ENCODE results near the gene DROSHA. TPM values are rescaled to one million over a fixed set of nuclear protein-coding genes. Genes with fewer than 3 reads are reported as not detected.
"Not testable (repeated sequence)": the region's sequence is repeated elsewhere in the genome, so short reads cannot be mapped to it uniquely, and the experiment has no call there.

Gene DROSHA
- polyA plus RNA-seq, 1 donor = 115 TPM

GRCh38 chr5:31421806-31422586 lies 109.9 kb downstream of the DROSHA start:
- no peak for DNase-seq

- DNase-seq = no peak
Measured at GRCh38 chr5:31417512-31417911, 114.4 kb downstream of the DROSHA start.

- no peak for DNase-seq
Measured at GRCh38 chr5:31416547-31416946, 115.3 kb downstream of the DROSHA start.

- DNase-seq = no peak
Measured at GRCh38 chr5:31415960-31416359, 115.9 kb downstream of the DROSHA start.

- DNase-seq = no peak
Measured at GRCh38 chr5:31415009-31415923, 116.6 kb downstream of the DROSHA start.

- no peak for DNase-seq
Measured at GRCh38 chr5:31413030-31413812, 118.7 kb downstream of the DROSHA start.

GRCh38 chr5:31412324-31412723 lies 119.6 kb downstream of the DROSHA start:
- DNase-seq = peak; percentile 43

- DNase-seq = no peak
Measured at GRCh38 chr5:31410089-31410488, 121.8 kb downstream of the DROSHA start.

DNA sequence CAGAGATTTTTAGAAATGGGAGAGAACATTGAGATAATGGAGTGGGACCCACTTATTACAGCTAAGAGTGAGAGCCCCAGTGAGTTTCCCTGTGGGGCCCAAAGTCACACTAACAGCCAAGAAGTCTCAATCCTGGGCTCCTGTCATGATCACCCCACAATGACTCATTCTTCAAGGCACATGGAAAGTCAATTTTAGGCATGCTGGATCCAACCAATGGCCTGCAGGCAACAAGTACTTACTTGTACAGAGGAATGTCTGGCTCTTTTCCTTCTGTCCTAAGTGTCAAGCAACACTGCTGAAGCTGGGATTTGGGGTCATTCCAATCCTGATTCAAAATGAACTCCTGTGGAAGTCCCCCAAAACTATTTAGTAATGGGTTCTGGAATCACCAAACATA lies 123.1 kb downstream of the DROSHA start:
- DNase-seq = no peak

DNA sequence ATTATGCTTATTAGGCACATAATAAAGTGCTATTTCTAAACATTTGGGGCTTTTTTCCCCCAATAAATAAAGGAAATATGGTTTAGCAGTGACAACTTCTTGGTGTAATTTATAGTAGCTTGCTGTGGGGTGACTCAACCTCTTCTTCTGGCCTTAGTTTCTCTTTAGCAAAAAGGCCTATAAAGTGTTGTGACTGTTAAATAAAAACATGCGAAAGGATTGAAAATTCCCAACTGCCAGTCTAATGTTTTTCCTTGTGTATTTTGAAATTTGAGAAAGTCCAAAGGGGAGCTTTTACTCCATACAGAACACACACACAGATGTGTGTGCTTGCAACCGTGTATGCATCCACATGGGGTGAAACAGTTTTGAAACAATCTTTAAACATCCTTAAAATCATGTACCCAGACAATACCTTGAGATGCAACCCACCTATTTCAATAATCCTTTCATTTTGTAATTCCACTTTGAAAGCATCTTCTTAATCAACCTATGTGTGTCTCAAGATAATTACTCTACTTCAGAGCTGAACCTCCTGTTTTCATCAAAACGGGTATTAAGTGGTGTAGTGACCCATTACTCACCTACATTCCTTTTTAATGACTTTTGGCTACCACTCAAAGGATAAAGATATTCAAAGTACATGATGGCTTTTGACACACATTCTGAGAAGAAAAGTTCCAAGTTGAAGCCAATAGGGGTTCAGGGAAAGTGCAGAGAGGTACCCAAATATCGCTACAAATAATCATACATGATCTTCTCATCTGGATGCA lies 123.8 kb downstream of the DROSHA start:
- DNase-seq = no peak

- no peak for DNase-seq
Measured at GRCh38 chr5:31404325-31404724, 127.6 kb downstream of the DROSHA start.

DNA sequence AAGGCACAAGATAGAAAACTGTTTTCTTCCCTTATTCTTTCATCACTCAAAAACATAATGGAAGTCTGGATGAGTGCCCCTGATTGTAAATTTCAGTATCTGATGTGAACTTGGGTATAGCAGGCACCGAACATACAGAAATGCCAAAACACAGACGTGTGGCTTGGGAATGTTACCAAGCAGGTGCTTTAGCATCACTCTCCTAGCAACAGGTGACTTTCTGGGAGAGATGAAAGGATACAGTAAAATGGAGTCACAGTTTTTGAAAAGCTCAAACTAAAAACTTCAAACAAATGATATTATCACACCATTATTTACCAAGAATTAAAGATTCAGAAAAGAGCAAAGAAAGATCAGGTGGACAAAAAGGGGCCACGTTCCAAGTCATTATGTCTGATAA lies 130.2 kb downstream of the DROSHA start:
- no peak for DNase-seq

DNA sequence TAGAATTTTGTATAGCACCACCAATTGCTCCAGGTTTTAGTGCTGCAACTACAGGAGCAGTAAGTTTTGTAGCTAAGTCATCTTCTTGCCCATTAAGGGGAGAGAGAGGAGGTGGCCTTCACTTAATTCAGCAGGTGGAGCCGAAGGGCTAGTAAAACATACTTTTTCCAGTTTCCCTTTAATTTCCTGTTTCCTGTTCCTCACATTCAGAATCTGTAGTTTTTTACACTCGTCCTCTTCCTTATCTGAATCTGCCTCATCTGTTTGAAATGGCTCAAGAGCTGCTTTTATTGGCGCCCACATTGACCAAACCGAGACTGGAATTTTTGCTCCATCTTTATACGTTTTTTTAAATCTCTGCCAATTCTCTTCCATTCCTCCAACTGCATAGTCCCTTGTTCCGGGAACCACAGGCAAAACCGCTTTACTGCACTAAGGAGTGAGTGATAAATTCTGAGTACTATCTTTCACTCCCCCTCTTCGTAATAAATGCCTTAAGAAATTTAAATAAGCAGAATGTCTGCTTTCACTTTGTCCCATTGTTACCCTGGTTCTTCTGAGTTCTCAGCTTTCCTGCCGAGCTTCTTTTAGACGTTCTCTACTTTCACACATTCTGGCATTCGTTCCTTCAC lies 133.9 kb downstream of the DROSHA start:
- no peak for DNase-seq

DNA sequence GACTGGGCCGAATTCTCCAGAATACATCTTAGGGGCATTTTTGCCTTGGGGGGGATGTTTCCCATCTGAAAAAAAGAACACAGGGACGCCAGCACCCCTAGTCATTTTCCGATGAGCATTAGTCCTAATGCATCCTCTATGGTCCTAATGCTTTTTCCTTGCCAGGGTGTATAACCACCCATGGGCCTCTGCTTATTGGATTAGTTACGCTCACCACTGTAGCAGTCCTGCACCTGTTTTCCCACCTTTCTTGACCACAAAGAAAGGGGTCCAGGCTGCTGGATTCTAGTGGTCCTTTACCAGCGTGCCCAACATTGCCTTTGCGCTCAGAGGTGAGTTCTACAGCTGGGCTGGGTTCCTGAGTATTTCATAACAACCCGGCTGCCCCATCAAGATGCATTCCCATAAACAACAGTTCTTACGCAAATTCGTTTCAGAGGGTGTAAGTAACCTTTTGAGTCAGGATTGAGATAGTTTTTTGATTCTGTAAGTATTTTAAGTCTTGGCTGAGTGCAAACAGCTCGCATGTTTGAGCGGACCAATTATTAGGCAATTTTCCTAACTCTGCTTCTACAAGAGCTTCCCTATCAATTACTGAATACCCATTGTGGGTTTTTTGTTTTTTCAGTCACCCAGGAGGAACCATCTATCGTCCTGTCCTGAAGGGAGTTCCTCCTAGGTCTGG lies 135.1 kb downstream of the DROSHA start:
- no peak for DNase-seq

DNA sequence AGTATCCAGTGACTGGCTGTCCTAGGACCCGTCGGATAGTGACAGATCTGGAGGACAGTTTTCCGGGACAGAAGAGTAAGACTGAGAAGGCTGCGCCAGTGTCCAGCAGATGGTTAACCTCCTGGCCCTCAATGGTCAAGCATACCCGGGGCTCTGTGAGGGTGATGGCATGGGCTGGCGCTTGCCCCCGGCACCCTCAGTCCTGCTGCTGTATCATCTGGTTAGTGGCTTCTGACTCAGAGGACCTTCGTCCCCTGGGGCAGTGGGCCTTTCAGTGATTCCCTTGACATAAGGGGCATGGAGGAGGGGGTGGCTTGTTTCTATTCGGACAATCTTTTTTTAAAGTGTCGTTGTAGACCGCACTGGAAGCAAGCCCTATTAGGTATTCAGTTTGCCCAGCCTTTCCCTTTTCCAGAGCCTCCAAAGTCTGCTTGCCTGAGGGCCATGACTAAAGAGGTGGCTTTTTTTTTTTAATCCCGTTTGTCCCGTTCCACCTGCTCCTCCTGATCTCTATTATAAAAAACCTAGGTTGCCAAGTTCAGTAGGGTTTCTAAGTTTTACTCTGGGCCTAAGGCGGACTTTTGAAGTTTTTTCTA lies 136.3 kb downstream of the DROSHA start:
- DNase-seq = not testable (repeated sequence)

DNA sequence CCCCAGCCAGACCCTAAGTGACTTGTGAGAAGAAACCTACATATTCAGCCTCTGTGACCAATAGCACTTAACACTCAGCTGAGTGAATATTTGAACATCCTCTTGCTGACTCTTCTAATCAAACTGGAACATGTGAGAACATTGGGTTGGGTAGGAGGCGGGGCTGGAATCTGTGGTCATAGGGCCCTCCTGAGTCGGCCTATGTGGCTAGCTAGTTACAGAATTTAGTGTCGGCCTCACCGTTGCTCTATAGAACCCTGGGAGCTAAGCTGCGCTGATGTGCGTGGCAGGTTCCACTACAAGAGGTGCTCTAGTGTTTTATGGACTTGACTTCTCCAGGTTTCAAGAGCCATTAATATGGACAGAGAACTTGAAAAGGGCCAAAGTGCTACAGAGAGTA lies 138.8 kb downstream of the DROSHA start:
- DNase-seq = no peak

DNA sequence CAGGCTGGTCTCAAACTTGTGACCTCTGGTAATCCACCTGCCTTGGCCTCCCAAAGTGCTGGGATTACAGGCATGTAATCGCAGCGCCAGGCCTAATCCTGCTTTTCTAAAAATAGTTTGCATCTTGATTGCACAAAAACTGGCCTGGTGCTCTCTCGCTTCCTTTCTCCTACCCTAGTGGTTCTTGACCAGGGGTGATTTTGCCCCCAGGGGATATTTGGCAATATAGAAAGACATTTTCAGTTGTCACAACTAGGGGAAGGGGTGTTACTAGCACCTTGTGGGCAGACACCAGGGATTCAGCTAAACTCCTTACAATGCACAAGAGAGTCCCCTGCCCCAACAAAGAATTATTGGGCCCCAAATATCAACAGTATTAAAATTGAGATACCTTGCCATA lies 139.8 kb downstream of the DROSHA start:
- no peak for DNase-seq

GRCh38 chr5:31390256-31390655 lies 141.6 kb downstream of the DROSHA start:
- DNase-seq = no peak

GRCh38 chr5:31385774-31386537 lies 145.9 kb downstream of the DROSHA start:
- DNase-seq = no peak
